ENCODE data around the gene PEX5L. TPM values are rescaled to one million over a fixed set of nuclear protein-coding genes. Genes with fewer than 3 reads are reported as not detected.
A peak's percentile ranks its signal among the peaks of the same experiment; 100 is the strongest.

The PEX5L gene
- total and polyA plus RNA-seq, 8 donors = 0.08 to 2.4 TPM; not detected in 6

- H3K27ac ChIP-seq = no peak overlapping the region
- peaks cover 0 to 7% (median 6%) of the 10 kb centered on the region in 3 donors for H3K27me3 ChIP-seq
- intact Hi-C loops (cut with DNase I; ENCODE audit: low total_unique reads) = no loop called here
- H3K36me3 ChIP-seq = no peaks in the 10 kb centered on the region
- DNase-seq = no peak
- 66 to 81% (median 76%) methylated on average over 6 of the region's 6 CpGs for WGBS, 5 donors
- H3K4me3 ChIP-seq = no peak overlapping the region
- peaks cover 0 to 8% (median 6%) of the 10 kb centered on the region in 4 donors for H3K4me1 ChIP-seq
- no peaks in the 10 kb centered on the region for H3K9me3 ChIP-seq
- no peak for TF ChIP-seq EP300 (IDR thresholded peaks at IDR 0.05)
- TF ChIP-seq POLR2A (IDR thresholded peaks at IDR 0.05) = no peak
- no peak for TF ChIP-seq POLR2AphosphoS5 (IDR thresholded peaks at IDR 0.05)
- TF ChIP-seq CTCF (IDR thresholded peaks at IDR 0.05) = no peak
Measured at GRCh38 chr3:179943117-179943880, 93.4 kb downstream of the PEX5L start.

GRCh38 chr3:179942553-179943075 lies 94.1 kb downstream of the PEX5L start:
- TF ChIP-seq EP300 (IDR thresholded peaks at IDR 0.05) (no peak), POLR2AphosphoS5 (IDR thresholded peaks at IDR 0.05) (no peak), POLR2A (IDR thresholded peaks at IDR 0.05) (no peak), CTCF (IDR thresholded peaks at IDR 0.05) (no peak)
- Histone ChIP-seq H3K36me3 (no peaks in the 10 kb centered on the region), H3K4me1 (peaks cover 0 to 8% (median 6%) of the 10 kb centered on the region in 4 donors), H3K27ac (no peak overlapping the region), H3K27me3 (peaks cover 0 to 7% (median 6%) of the 10 kb centered on the region in 3 donors), H3K4me3 (peak overlapping the region in 3 of 4 donors; percentile 15 to 29 (median 28)), H3K9me3 (no peaks in the 10 kb centered on the region)
- intact Hi-C loops (cut with DNase I; ENCODE audit: low total_unique reads) = no loop called here
- DNase-seq = no peak
- WGBS, 5 donors = 44 to 49% (median 46%) methylated on average over 11 of the region's 11 CpGs

- H3K4me1 ChIP-seq = no peaks in the 10 kb centered on the region
- DNase-seq = no peak
- WGBS, 5 donors = 39 to 63% (median 51%) methylated on average over 2 of the region's 2 CpGs
- H3K27ac ChIP-seq = no peak overlapping the region
- no peak overlapping the region for H3K4me3 ChIP-seq
- peaks cover 0 to 3% (median 2%) of the 10 kb centered on the region in 4 donors for H3K9me3 ChIP-seq
- no peaks in the 10 kb centered on the region for H3K36me3 ChIP-seq
- no peak for TF ChIP-seq POLR2AphosphoS5 (IDR thresholded peaks at IDR 0.05)
- no peak for TF ChIP-seq CTCF (IDR thresholded peaks at IDR 0.05)
- no peak for TF ChIP-seq EP300 (IDR thresholded peaks at IDR 0.05)
- no peak for TF ChIP-seq POLR2A (IDR thresholded peaks at IDR 0.05)
- intact Hi-C loops (cut with DNase I; ENCODE audit: low total_unique reads) = no loop called here
- no peaks in the 10 kb centered on the region for H3K27me3 ChIP-seq
Measured at GRCh38 chr3:179935710-179936109, 101.0 kb downstream of the PEX5L start.

- H3K9me3 ChIP-seq = peaks cover 0 to 3% (median 2%) of the 10 kb centered on the region in 4 donors
- H3K27ac ChIP-seq = no peak overlapping the region
- no peak for DNase-seq
- H3K4me3 ChIP-seq = no peak overlapping the region
- intact Hi-C loops (cut with DNase I; ENCODE audit: low total_unique reads) = no loop called here
- WGBS, 5 donors = 71 to 86% (median 76%) methylated on average over 4 of the region's 4 CpGs
- no peaks in the 10 kb centered on the region for H3K36me3 ChIP-seq
- H3K27me3 ChIP-seq = no peaks in the 10 kb centered on the region
- no peaks in the 10 kb centered on the region for H3K4me1 ChIP-seq
- TF ChIP-seq POLR2A (IDR thresholded peaks at IDR 0.05) = no peak
- no peak for TF ChIP-seq CTCF (IDR thresholded peaks at IDR 0.05)
- no peak for TF ChIP-seq POLR2AphosphoS5 (IDR thresholded peaks at IDR 0.05)
- no peak for TF ChIP-seq EP300 (IDR thresholded peaks at IDR 0.05)
Measured at GRCh38 chr3:179933914-179934313, 102.8 kb downstream of the PEX5L start.

Measured in stomach (tissue), 9 donors.